Hepatocyte (in vitro differentiated cells): ENCODE measurements around the gene P2RY12.

ENCODE experiments used
- EZH2 ChIP-seq: fragments of 200-600 bp; sonication (generic); IDR thresholded peaks from 2 replicates; pipeline ENCODE4 v1.6.1; 2016; ENCODE audit warnings: antibody characterized with exemption, mild to moderate bottlenecking, borderline replicate concordance
- TF ChIP-seq, protein P1 (sequence below): fragments of 200-600 bp; sonication (generic); IDR thresholded peaks from 2 replicates; pipeline ENCODE4 v1.5.1; 2016; ENCODE audit warnings: antibody characterized with exemption, mild to moderate bottlenecking; ENCODE audit not compliant: poor library complexity

DNA sequence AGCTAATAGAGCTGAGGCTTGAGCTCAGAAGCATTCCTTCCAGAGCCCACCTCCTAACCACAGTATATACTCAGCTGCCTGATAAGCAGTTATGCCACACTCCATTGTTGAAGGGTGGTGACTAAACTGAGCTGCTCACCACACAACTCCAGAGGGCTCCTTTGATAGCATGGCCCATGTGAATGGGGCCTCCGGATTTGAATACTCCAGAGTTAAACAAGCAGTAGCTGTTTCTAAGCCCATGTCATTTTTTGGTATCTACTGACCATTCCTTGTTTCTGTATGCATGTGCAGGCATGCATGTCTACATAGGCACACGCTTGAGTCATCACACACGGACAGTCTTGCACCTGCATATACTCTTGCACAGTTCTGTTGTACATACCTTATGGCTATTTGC lies 47.4 kb upstream of the P2RY12 start:
- TF ChIP-seq, protein P1, sequence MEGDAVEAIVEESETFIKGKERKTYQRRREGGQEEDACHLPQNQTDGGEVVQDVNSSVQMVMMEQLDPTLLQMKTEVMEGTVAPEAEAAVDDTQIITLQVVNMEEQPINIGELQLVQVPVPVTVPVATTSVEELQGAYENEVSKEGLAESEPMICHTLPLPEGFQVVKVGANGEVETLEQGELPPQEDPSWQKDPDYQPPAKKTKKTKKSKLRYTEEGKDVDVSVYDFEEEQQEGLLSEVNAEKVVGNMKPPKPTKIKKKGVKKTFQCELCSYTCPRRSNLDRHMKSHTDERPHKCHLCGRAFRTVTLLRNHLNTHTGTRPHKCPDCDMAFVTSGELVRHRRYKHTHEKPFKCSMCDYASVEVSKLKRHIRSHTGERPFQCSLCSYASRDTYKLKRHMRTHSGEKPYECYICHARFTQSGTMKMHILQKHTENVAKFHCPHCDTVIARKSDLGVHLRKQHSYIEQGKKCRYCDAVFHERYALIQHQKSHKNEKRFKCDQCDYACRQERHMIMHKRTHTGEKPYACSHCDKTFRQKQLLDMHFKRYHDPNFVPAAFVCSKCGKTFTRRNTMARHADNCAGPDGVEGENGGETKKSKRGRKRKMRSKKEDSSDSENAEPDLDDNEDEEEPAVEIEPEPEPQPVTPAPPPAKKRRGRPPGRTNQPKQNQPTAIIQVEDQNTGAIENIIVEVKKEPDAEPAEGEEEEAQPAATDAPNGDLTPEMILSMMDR: no peak
- TF ChIP-seq EZH2: no peak
